ENCODE results near the gene PEDS1.
"Not testable (repeated sequence)": the region's sequence is repeated elsewhere in the genome, so short reads cannot be mapped to it uniquely, and the experiment has no call there.

PEDS1 gene

GRCh38 chr20:50161494-50161893 lies 8.0 kb upstream of the PEDS1 start:
- not testable (repeated sequence) for DNase-seq

GRCh38 chr20:50153153-50153499 lies 397 bp downstream of the PEDS1 start:
- no peak for DNase-seq

DNA sequence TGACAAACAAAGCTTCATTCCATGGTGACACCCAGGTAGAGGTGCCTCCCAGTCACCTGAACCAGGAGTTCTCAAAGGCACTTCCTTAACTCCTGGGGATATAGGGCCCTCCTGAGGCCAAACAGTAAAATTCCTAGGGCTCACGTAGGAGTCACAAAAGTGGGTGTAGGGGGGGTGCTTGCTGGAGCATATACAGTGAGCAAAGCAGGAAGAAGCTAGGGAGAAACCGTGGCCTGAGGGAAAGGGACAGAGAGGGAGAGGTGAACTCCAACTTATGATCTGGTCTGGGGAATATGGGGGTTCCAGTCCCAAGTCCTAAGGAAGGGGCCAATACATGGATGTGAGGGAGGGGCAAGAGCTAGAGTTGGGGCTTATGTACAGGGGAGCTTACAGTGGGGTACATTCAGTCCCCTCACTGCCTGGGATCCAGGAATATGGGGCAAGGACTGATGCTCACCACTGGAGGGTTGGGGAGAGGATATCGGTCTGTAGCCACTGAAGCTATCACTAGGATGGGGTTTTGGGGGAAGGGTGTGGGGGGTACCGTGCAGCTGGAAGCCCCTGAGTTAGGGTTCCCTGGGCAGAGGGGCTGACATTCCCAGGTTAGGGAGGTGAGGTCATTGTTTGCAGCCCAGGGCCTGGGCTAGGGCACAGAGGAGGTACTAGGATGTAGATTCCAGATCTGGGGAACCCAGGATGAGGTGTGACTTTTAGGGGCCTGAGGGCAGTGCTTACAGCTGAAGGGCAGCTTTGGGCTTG lies 950 bp downstream of the PEDS1 start:
- peak; percentile 44 to 69 (median 53) for DNase-seq

- no peak for DNase-seq
Observed at GRCh38 chr20:50151034-50151743, 2.3 kb downstream of the PEDS1 start.

DNA sequence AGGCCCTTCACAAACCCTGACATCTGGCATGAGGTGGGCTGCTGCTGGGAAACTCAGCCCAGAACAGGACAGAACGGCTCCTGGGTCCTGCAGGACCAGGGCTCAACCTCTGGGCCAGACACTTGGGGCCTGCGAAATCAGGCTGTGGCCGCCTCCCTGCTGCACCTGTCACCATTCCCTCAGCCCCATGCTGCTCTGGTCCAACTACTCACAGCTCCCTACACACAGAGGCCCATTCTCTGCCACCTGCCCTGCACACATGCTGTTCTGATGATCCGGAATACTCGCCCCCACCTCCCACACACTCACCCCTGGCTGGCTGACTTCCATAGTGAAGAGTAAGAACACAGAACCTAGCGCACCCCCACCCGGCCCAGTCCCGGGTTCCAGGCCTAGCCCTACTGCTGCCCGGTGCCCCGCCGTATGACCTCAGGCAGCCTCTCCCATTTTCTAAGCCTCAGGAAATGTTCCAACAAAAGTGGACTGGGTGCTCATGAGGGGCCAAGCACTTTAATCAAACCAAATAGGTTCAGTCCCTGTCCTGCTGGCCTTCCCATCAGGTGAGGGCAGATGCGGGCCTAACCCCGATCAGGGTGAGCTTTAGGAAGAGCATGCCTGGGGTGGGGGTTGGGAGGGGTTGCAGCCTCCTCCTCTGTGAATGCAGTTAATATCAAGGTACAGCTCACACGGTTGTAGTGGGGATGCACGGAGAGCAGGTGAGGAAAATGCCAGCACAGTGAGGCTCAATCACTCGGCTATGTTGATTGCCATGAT lies 3.9 kb downstream of the PEDS1 start:
- no peak for DNase-seq

- DNase-seq: peak; percentile 95 to 96 (median 95)
Observed at GRCh38 chr20:50146732-50147662, 6.5 kb downstream of the PEDS1 start.

DNA sequence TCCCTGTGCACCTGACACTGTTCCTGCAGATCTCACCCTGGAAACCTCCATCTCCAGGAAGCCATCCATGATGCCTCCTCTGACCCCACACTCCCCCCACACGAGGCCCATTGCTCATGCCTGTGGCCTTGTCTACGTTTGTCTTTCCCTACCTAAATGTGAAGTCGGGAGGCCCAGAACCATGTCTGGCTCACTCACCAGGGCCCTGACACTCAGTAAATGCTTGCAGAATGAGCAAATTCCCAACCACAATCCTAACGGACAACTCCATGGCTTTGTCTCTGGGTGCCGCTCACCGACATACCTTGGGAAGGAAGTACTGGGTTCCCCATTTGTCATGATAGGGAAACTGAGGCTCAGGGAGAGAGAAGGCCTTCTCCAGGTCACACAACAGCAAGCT lies 7.3 kb downstream of the PEDS1 start:
- no peak for DNase-seq

GRCh38 chr20:50145566-50145965 lies 8.0 kb downstream of the PEDS1 start:
- peak; percentile 47 to 64 (median 49) for DNase-seq

DNA sequence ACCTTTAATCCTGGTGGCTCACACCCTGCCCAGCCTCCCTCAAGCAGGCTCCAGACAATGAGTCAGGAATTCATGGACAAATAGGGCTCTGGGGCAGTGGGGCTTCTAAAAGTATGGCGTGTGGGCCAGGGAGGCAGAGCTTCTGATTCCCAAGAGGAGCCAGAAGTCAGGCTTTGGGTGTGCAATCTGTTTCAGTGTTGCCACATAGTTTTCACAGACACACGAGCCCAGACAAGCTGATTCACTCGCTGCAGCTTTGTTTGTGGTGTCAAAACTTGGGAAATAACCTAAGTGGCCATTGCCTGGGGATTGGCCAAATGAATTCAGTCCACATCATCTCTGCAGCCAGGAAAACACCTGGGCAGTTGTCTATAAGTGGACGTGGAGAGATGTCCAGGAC lies 9.2 kb downstream of the PEDS1 start:
- peak; percentile 91 to 97 (median 96) for DNase-seq

GRCh38 chr20:50142812-50143211 lies 10.7 kb downstream of the PEDS1 start:
- DNase-seq: no peak

DNA sequence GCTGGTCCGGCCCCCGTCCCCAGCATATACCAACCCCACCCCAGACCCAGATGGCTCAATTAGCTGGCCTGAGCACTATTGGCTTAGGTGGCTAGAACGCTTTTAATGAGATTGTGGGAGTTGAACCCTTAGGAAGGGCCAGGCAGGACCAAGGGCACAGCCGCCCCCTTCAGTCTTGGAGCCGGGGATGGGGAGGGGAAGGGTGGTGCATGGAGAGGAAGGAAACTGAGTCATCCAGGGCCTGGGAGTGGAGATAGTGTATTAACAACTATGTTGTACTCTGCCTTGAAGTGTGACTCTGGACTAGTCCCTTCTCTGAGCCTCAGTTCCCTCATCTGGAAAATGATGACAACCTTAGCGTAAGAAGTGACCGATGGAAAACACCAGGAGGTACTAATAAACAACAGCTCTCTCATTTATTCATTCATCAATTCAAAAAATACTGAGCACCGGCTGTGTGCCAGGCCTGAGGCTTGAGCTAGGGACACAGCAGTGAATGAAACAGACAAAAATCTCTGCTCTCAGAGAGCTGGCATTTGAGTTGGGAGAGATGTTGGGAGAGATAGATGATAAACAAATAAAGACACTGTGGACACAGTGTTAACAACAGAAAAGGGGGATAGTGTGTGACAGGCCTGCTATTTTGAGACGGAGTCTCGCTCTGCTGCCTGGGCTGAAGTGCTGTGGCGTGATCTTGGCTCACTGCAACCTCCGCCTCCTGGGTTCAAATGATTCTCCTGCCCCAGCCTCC lies 11.5 kb downstream of the PEDS1 start:
- DNase-seq: no peak

GRCh38 chr20:50141018-50141675 lies 12.4 kb downstream of the PEDS1 start:
- no peak for DNase-seq

DNA sequence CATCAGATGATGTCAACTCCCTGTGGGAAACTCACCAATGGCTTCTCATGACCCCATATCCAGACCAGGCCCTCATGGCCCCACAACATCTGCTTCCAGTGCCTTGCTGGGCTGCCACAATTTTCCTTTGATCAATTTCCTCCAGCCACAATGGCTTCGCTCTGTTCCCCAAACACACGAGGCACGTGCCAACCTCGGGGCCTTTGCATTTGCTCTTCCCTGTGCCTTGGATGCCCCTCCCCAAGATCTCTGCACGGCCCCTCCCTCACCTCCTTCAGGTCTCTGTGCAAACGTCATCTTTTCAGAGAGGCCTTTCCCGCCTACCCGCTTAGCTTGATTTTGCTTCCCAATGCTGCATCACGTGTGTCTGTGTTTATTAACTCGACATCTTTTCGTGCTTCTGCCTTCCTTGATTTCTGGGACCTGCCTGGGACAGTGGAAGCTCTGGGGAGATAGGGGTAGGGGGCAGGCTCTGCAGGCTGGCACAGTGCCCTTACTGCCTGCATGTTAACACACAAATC lies 13.1 kb downstream of the PEDS1 start:
- no peak for DNase-seq

- DNase-seq: peak; percentile 54 to 73 (median 64)
Observed at GRCh38 chr20:50138479-50139393, 14.8 kb downstream of the PEDS1 start.

DNA sequence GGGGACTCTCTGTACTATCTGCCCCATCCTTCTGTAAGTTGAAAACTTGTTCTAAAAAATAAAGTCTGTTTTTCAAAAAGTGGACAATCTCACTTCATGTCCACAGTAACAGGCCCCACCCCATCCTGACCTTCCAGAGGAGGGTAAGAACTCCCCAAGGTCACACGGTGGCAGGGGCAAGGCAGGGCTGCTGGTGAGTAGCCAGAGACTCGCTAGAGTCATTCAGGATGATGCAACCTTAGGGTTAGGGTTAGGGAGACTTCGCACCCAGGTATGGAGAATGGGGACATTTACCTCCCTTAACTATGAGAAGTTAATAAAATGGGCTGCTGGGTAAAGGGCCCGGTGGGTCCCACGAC lies 15.4 kb downstream of the PEDS1 start:
- DNase-seq: peak in 2 of 3 donors; percentile 46 to 50

- peak; percentile 43 to 64 (median 52) for DNase-seq
Observed at GRCh38 chr20:50137702-50138101, 15.8 kb downstream of the PEDS1 start.

- peak; percentile 62 to 80 (median 73) for DNase-seq
Observed at GRCh38 chr20:50136822-50137599, 16.5 kb downstream of the PEDS1 start.

DNA sequence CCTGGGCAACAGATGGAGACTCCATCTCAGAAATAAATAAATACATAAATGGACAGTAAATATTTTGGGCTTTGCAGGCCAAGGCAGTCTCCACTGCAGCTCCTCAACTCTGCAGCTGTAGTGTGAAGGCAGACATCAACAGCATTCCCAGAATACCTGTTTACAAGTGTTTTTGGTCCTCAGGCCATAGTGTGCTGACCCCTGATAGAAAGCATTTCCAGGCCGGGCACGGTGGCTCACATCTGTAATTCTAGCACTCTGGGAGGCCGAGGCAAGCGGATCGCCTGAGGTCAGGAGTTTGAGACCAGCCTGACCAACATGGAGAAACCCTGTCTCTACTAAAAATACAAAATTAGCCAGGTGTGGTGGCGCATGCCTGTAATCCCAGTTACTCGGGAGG lies 18.4 kb downstream of the PEDS1 start:
- not testable (repeated sequence) for DNase-seq

Measured in suppressor macrophage treated with lipopolysaccharide for 1 hour (primary cell).